Esophagus mucosa (tissue), 1 donor: ENCODE measurements around the gene RRP1. TPM values are rescaled to one million over a fixed set of nuclear protein-coding genes. Genes with fewer than 3 reads are reported as not detected.

ENCODE experiments used
- ATAC-seq: fragments of 200-7000 bp; cut with Tn5 transposase; one replicate; pipeline ENCODE4 v1.9.1; 2020
- total RNA-seq: library from RNA; stranded (reverse); gene quantifications from one replicate; pipeline ENCODE4 v1.2.4, GENCODE V29; 2023
- donor health status: DM: yes; HTN: yes; CAD: no.

Gene RRP1
- total RNA-seq, 1 donor from 2014 or later: 30.8 TPM

GRCh38 chr21:43777953-43778352, 11.4 kb upstream of the RRP1 start:
- no peak for ATAC-seq

- peak; percentile 66 for ATAC-seq
Observed at GRCh38 chr21:43778469-43779335, 10.7 kb upstream of the RRP1 start.

GRCh38 chr21:43779660-43780059, 9.7 kb upstream of the RRP1 start:
- no peak for ATAC-seq

- ATAC-seq: no peak
Observed at GRCh38 chr21:43781846-43782245, 7.5 kb upstream of the RRP1 start.

- ATAC-seq: peak; percentile 11
Observed at GRCh38 chr21:43782431-43783097, 6.8 kb upstream of the RRP1 start.

- peak; percentile 5 for ATAC-seq
Observed at GRCh38 chr21:43783098-43783700, 6.2 kb upstream of the RRP1 start.

- ATAC-seq: no peak
Observed at GRCh38 chr21:43785134-43785533, 4.2 kb upstream of the RRP1 start.

GRCh38 chr21:43786300-43786806, 3.0 kb upstream of the RRP1 start:
- peak; percentile 41 for ATAC-seq

- ATAC-seq: peak; percentile 34
Observed at GRCh38 chr21:43786807-43787440, 2.5 kb upstream of the RRP1 start.

GRCh38 chr21:43790010-43790524, 690 bp downstream of the RRP1 start:
- no peak for ATAC-seq

GRCh38 chr21:43792406-43792805, 3.0 kb downstream of the RRP1 start:
- ATAC-seq: no peak

GRCh38 chr21:43793243-43793642, 3.9 kb downstream of the RRP1 start:
- ATAC-seq: no peak

GRCh38 chr21:43794311-43794710, 4.9 kb downstream of the RRP1 start:
- ATAC-seq: no peak

GRCh38 chr21:43794857-43795256, 5.5 kb downstream of the RRP1 start:
- no peak for ATAC-seq

GRCh38 chr21:43797415-43797814, 8.0 kb downstream of the RRP1 start:
- no peak for ATAC-seq

GRCh38 chr21:43797925-43798715, 8.7 kb downstream of the RRP1 start:
- no peak for ATAC-seq

- ATAC-seq: no peak
Observed at GRCh38 chr21:43799301-43799840, 10.0 kb downstream of the RRP1 start.

- no peak for ATAC-seq
Observed at GRCh38 chr21:43800124-43800523, 10.7 kb downstream of the RRP1 start.

- no peak for ATAC-seq
Observed at GRCh38 chr21:43800566-43800965, 11.2 kb downstream of the RRP1 start.

- no peak for ATAC-seq
Observed at GRCh38 chr21:43801006-43801783, 11.8 kb downstream of the RRP1 start.
